Hepatocyte (in vitro differentiated cells): ENCODE data around the gene PLCD3. TPM values are rescaled to one million over a fixed set of nuclear protein-coding genes. Genes with fewer than 3 reads are reported as not detected.

Experiments
- DNase-seq: peaks from one replicate; pipeline ENCODE4 v3.0.0-alpha.2; 2016; ENCODE audit warnings: low spot score
- H2AFZ ChIP-seq: fragments of 200-600 bp; sonication (generic); 2 replicates; pipeline ENCODE4 v1.6.0; 2016; ENCODE audit warnings: antibody characterized with exemption, mild to moderate bottlenecking
- H3K27ac ChIP-seq: fragments of 200-600 bp; sonication (generic); 2 replicates; pipeline ENCODE4 v1.5.1; 2016; ENCODE audit warnings: mild to moderate bottlenecking
- H3K27me3 ChIP-seq: fragments of 200-600 bp; sonication (generic); 2 replicates; pipeline ENCODE4 v1.6.1; 2016
- H3K36me3 ChIP-seq: fragments of 200-600 bp; sonication (generic); replicated peaks from 2 replicates; pipeline ENCODE4 v1.5.1; 2016; ENCODE audit warnings: low read depth; ENCODE audit not compliant: insufficient read depth
- H3K4me1 ChIP-seq: fragments of 200-600 bp; sonication (generic); 2 replicates; pipeline ENCODE4 v1.5.1; 2016; ENCODE audit warnings: mild to moderate bottlenecking, moderate library complexity; ENCODE audit not compliant: insufficient read depth
- H3K4me2 ChIP-seq: fragments of 200-600 bp; sonication (generic); 2 replicates; pipeline ENCODE4 v1.6.0; 2016
- H3K4me3 ChIP-seq: fragments of 200-600 bp; sonication (generic); 2 replicates; pipeline ENCODE4 v1.5.1; 2016; ENCODE audit warnings: mild to moderate bottlenecking
- H3K79me2 ChIP-seq: fragments of 200-600 bp; sonication (generic); 2 replicates; pipeline ENCODE4 v1.6.0; 2017; ENCODE audit warnings: mild to moderate bottlenecking
- H3K9me2 ChIP-seq: fragments of 200-600 bp; sonication (generic); replicated peaks from 2 replicates; pipeline ENCODE4 v1.6.0; 2017; ENCODE audit warnings: mild to moderate bottlenecking; ENCODE audit not compliant: insufficient read depth
- H3K9me3 ChIP-seq: fragments of 200-600 bp; sonication (generic); 2 replicates; pipeline ENCODE4 v1.5.1; 2016; ENCODE audit warnings: low read depth, mild to moderate bottlenecking
- H4K20me1 ChIP-seq: fragments of 200-600 bp; sonication (generic); 2 replicates; pipeline ENCODE4 v1.6.0; 2016; ENCODE audit warnings: mild to moderate bottlenecking; ENCODE audit not compliant: insufficient read depth, poor library complexity, severe bottlenecking
- EZH2 ChIP-seq: fragments of 200-600 bp; sonication (generic); IDR thresholded peaks from 2 replicates; pipeline ENCODE4 v1.6.1; 2016; ENCODE audit warnings: antibody characterized with exemption, mild to moderate bottlenecking, borderline replicate concordance
- EZH2phosphoT487 ChIP-seq: fragments of 200-600 bp; sonication (generic); IDR thresholded peaks from one replicate; pipeline ENCODE4 v1.6.1; 2018; ENCODE audit warnings: antibody characterized with exemption, mild to moderate bottlenecking, low read depth, moderate library complexity; ENCODE audit not compliant: unreplicated experiment, severe bottlenecking
- WGBS: methylation state at CpG from one replicate; pipeline ENCODE4 v1.1.6; 2016; ENCODE audit warnings: low lambda C conversion rate; ENCODE audit errors: missing lambda C conversion rate; 5-methylcytosine and 5-hydroxymethylcytosine counted together
- polyA plus RNA-seq: library from polyadenylated mRNA; unstranded; fragments of >200 nt; fragmentation: Nextera tagmentation; extraction: Ambion mirVana; gene quantifications from 2 replicates; pipeline ENCODE4 v1.2.1, GENCODE V29; 2016
- total RNA-seq: library from RNA; depleted of rRNA; stranded (reverse); fragments of >200 nt; gene quantifications from 2 replicates; pipeline ENCODE4 v1.2.3, GENCODE V29; 2014
- TF ChIP-seq, protein P1 (sequence below): fragments of 200-600 bp; sonication (generic); IDR thresholded peaks from 2 replicates; pipeline ENCODE4 v1.5.1; 2016; ENCODE audit warnings: antibody characterized with exemption, mild to moderate bottlenecking; ENCODE audit not compliant: poor library complexity

Gene PLCD3
- total and polyA plus RNA-seq, 2 experiments from 2014 or later, result 41.8 to 69.7 TPM

GRCh38 chr17:45107293-45108010 is 24.9 kb downstream of the PLCD3 start:
- WGBS, result 85% methylated on average over 13 of the region's 13 CpGs
- peaks cover 4% of the 10 kb centered on the region for H4K20me1 ChIP-seq
- H3K36me3 ChIP-seq, result peaks cover 4% of the 10 kb centered on the region
- peaks cover 8% of the 10 kb centered on the region for H3K4me1 ChIP-seq
- no peaks in the 10 kb centered on the region for H3K27me3 ChIP-seq
- no peak for DNase-seq
- H3K27ac ChIP-seq, result no peak overlapping the region
- H3K4me3 ChIP-seq, result no peak overlapping the region
- no peak overlapping the region for H3K4me2 ChIP-seq
- H3K79me2 ChIP-seq, result no peaks in the 10 kb centered on the region
- TF ChIP-seq, protein P1, sequence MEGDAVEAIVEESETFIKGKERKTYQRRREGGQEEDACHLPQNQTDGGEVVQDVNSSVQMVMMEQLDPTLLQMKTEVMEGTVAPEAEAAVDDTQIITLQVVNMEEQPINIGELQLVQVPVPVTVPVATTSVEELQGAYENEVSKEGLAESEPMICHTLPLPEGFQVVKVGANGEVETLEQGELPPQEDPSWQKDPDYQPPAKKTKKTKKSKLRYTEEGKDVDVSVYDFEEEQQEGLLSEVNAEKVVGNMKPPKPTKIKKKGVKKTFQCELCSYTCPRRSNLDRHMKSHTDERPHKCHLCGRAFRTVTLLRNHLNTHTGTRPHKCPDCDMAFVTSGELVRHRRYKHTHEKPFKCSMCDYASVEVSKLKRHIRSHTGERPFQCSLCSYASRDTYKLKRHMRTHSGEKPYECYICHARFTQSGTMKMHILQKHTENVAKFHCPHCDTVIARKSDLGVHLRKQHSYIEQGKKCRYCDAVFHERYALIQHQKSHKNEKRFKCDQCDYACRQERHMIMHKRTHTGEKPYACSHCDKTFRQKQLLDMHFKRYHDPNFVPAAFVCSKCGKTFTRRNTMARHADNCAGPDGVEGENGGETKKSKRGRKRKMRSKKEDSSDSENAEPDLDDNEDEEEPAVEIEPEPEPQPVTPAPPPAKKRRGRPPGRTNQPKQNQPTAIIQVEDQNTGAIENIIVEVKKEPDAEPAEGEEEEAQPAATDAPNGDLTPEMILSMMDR, result no peak
- TF ChIP-seq EZH2 (no peak), EZH2phosphoT487 (no peak)
- H3K9me2 ChIP-seq, result no peaks in the 10 kb centered on the region
- no peaks in the 10 kb centered on the region for H3K9me3 ChIP-seq
- H2AFZ ChIP-seq, result no peak overlapping the region

DNA sequence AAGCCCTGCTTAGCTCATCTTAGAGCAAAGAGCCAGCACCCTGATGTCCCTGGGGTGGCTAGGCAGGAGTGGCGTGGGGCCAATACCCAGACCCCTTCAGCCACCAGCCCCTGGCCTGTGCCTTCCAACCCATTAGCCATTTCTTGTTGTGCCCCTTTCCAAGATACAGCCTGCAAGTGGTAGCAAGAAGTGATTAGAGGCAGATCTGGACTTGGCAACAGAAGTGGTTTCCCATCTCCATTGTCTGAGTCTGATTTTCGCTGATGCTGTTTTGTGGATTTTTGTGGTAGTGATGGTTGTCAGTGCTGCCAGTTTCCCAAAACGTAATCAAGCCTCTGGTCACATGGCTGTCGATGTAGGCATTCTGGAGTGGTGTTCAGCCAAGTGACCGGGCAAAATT is 25.7 kb downstream of the PLCD3 start:
- Histone ChIP-seq H2AFZ (no peak overlapping the region), H3K36me3 (peaks cover 4% of the 10 kb centered on the region), H3K4me3 (no peak overlapping the region), H3K27me3 (no peaks in the 10 kb centered on the region), H3K4me2 (no peak overlapping the region), H3K27ac (no peak overlapping the region), H3K4me1 (peaks cover 16% of the 10 kb centered on the region), H3K9me3 (no peaks in the 10 kb centered on the region), H4K20me1 (peaks cover 4% of the 10 kb centered on the region), H3K9me2 (no peaks in the 10 kb centered on the region), H3K79me2 (no peaks in the 10 kb centered on the region)
- DNase-seq, result no peak
- 93% methylated on average over 5 of the region's 5 CpGs for WGBS
- TF ChIP-seq EZH2phosphoT487 (no peak), EZH2 (no peak)
- TF ChIP-seq, protein P1, result no peak

DNA sequence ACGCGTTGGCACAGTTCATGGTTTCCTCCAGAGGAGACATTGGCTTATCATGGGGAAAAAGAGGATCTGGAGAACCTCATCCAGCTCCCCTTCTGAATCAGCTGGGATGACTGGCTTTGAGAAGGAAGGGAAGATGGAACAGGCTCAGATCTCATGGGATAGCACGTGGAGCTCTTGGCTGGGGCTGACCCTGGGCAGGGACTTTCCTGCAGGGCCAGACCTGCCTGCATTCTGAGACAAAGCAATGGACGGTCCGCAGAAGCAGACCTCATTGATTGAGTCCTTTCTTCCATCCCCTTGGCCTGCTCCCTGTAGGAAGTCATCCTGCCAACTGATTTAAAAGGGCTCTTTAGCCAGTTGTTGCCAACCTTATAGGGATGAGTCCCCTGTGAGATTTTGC is 26.2 kb downstream of the PLCD3 start:
- Histone ChIP-seq H3K9me3 (no peaks in the 10 kb centered on the region), H2AFZ (no peak overlapping the region), H3K27ac (no peak overlapping the region), H3K4me1 (peaks cover 20% of the 10 kb centered on the region), H3K9me2 (no peaks in the 10 kb centered on the region), H4K20me1 (peaks cover 4% of the 10 kb centered on the region), H3K4me3 (no peak overlapping the region), H3K27me3 (no peaks in the 10 kb centered on the region), H3K4me2 (no peak overlapping the region), H3K36me3 (peaks cover 4% of the 10 kb centered on the region), H3K79me2 (no peaks in the 10 kb centered on the region)
- no peak for TF ChIP-seq EZH2
- WGBS, result 95% methylated on average over 5 of the region's 5 CpGs
- DNase-seq, result no peak

GRCh38 chr17:45104907-45105624 is 27.2 kb downstream of the PLCD3 start:
- Histone ChIP-seq H3K9me2 (no peaks in the 10 kb centered on the region), H4K20me1 (peaks cover 4% of the 10 kb centered on the region), H3K27me3 (no peaks in the 10 kb centered on the region), H3K4me1 (peaks cover 22% of the 10 kb centered on the region), H3K4me2 (no peak overlapping the region), H3K27ac (no peak overlapping the region), H3K79me2 (no peaks in the 10 kb centered on the region), H3K4me3 (no peak overlapping the region), H3K9me3 (no peaks in the 10 kb centered on the region), H2AFZ (no peak overlapping the region), H3K36me3 (peaks cover 4% of the 10 kb centered on the region)
- TF ChIP-seq EZH2phosphoT487 (no peak), EZH2 (no peak)
- TF ChIP-seq, protein P1, result no peak
- DNase-seq, result no peak
- 93% methylated on average over 17 of the region's 17 CpGs for WGBS
